ENCODE data around the gene RCN2. TPM values are rescaled to one million over a fixed set of nuclear protein-coding genes. Genes with fewer than 3 reads are reported as not detected.
A peak's percentile ranks its signal among the peaks of the same experiment; 100 is the strongest.

Gene RCN2
- total RNA-seq, 3 donors from 2014 or later, result 40.6 to 47.2 (median 46.2) TPM

GRCh38 chr15:76928201-76928600 is 3.3 kb upstream of the RCN2 start:
- no peaks in the 10 kb centered on the region for H3K4me1 ChIP-seq
- no peaks in the 10 kb centered on the region for H3K27me3 ChIP-seq
- H3K9me3 ChIP-seq, result no peaks in the 10 kb centered on the region
- no peak overlapping the region for H3K27ac ChIP-seq
- H3K36me3 ChIP-seq, result no peaks in the 10 kb centered on the region
- DNase-seq (ENCODE audit: low spot score in 2 of 2), result no peak
- TF ChIP-seq POLR2AphosphoS5 (IDR thresholded peaks at IDR 0.05) (no peak), POLR2A (IDR thresholded peaks at IDR 0.05) (no peak)
- TF ChIP-seq, protein P1, sequence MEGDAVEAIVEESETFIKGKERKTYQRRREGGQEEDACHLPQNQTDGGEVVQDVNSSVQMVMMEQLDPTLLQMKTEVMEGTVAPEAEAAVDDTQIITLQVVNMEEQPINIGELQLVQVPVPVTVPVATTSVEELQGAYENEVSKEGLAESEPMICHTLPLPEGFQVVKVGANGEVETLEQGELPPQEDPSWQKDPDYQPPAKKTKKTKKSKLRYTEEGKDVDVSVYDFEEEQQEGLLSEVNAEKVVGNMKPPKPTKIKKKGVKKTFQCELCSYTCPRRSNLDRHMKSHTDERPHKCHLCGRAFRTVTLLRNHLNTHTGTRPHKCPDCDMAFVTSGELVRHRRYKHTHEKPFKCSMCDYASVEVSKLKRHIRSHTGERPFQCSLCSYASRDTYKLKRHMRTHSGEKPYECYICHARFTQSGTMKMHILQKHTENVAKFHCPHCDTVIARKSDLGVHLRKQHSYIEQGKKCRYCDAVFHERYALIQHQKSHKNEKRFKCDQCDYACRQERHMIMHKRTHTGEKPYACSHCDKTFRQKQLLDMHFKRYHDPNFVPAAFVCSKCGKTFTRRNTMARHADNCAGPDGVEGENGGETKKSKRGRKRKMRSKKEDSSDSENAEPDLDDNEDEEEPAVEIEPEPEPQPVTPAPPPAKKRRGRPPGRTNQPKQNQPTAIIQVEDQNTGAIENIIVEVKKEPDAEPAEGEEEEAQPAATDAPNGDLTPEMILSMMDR (IDR thresholded peaks at IDR 0.05), result no peak
- no peak overlapping the region for H3K4me3 ChIP-seq
- intact Hi-C loops (cut with DNase I; ENCODE audit: low total_unique reads), result no loop called here

DNA sequence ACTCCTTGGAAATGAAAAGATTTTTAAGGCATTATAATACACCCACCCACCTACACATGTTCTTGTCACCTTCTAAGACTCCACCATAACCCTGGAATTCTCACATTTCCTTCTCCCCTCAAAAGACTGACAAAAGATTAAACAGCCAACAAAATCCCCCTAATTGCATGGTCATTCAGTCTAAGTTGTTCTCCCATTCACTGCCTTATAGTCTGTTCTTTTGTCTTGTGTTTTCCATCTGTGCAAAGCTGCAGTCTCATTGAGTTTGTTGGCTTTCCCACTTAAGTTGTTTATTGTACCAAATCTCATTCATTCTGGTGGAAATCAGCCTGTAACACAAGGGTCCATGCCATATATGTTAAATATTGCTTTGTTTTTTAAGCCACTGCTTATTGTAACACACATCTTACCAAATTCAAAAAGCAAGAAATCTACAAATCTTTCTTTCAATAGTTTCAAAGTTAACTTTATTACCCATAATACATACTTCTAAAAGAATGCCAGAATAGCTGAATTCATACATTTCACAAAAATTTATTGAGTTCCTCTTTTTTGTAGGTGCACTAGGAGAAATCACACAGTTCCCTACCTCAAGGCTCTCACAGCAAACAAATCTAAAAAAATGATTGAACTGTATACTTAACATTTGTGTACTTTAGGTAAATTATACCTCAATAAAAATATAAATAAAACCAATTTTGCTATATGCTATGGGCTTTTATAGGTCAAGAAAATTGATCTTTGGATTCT is 2.4 kb upstream of the RCN2 start:
- intact Hi-C loops (cut with DNase I; ENCODE audit: low total_unique reads), result no loop called here
- Histone ChIP-seq H3K4me1 (no peaks in the 10 kb centered on the region), H3K9me3 (no peaks in the 10 kb centered on the region), H3K27me3 (no peaks in the 10 kb centered on the region), H3K36me3 (no peaks in the 10 kb centered on the region), H3K4me3 (no peak overlapping the region), H3K27ac (no peak overlapping the region)
- no peak for DNase-seq (ENCODE audit: low spot score in 2 of 2)
- no peak for TF ChIP-seq POLR2A (IDR thresholded peaks at IDR 0.05)
- TF ChIP-seq, protein P1 (IDR thresholded peaks at IDR 0.05), result no peak
- TF ChIP-seq POLR2AphosphoS5 (IDR thresholded peaks at IDR 0.05), result no peak

DNA sequence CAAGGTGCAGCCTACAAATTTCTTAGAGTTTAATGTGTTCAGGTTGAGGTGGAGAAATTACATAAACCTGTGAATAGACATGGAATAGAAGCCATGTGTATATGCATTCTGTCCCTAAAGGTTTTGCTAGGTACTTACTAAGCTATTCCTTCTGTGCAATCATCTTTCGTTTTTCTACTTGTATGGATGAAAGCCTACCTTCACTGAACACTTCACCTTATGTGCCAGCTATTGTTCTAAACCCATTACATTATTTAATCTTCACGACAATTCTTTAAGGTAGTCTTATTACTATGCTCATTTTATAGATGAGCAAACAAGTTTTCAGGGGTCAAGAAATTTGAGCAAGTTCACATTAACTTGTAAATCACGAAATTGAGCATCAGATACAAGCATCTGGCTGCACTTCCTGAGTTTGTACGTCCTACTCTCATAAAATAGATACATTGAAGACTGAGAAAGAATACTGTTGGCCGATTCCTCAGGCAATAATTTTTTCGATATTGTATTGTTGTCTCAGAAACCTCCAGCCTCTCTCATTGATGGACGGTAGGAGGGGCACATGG is 635 bp upstream of the RCN2 start:
- intact Hi-C loops (cut with DNase I; ENCODE audit: low total_unique reads), result no loop called here
- H3K36me3 ChIP-seq, result no peaks in the 10 kb centered on the region
- peak overlapping the region; percentile 85 to 88 for H3K27ac ChIP-seq

GRCh38 chr15:76932135-76932966 is 802 bp downstream of the RCN2 start:
- H3K27ac ChIP-seq, result peak overlapping the region; percentile 85 to 88
- TF ChIP-seq, protein P1 (IDR thresholded peaks at IDR 0.05), result no peak
- TF ChIP-seq POLR2A (IDR thresholded peaks at IDR 0.05) (no peak), POLR2AphosphoS5 (IDR thresholded peaks at IDR 0.05) (no peak)
- no peaks in the 10 kb centered on the region for H3K4me1 ChIP-seq
- H3K36me3 ChIP-seq, result no peaks in the 10 kb centered on the region
- no peak for DNase-seq (ENCODE audit: low spot score in 2 of 2)
- intact Hi-C loops (cut with DNase I; ENCODE audit: low total_unique reads), result no loop called here
- H3K27me3 ChIP-seq, result no peaks in the 10 kb centered on the region
- H3K9me3 ChIP-seq, result no peaks in the 10 kb centered on the region
- peak overlapping the region; percentile 78 to 87 (median 81) for H3K4me3 ChIP-seq

More for the DNA sequence above, 635 bp upstream of the RCN2 start:
- H3K9me3 ChIP-seq, result no peaks in the 10 kb centered on the region
- DNase-seq (ENCODE audit: low spot score in 2 of 2), result no peak
- TF ChIP-seq POLR2AphosphoS5 (IDR thresholded peaks at IDR 0.05), result no peak
- no peak for TF ChIP-seq POLR2A (IDR thresholded peaks at IDR 0.05)
- TF ChIP-seq, protein P1 (IDR thresholded peaks at IDR 0.05), result no peak
- no peaks in the 10 kb centered on the region for H3K4me1 ChIP-seq
- no peaks in the 10 kb centered on the region for H3K27me3 ChIP-seq
- peak overlapping the region; percentile 78 to 87 (median 81) for H3K4me3 ChIP-seq

Data from breast epithelium (tissue), 4 donors.